GM21526 (cell line): ENCODE data around the gene NAA25.
"Not testable (repeated sequence)": the region's sequence is repeated elsewhere in the genome, so short reads cannot be mapped to it uniquely, and the experiment has no call there.

Experiments used
- ATAC-seq: cut with Tn5 transposase; IDR thresholded peaks from one replicate; pipeline ENCODE4 v1.9.1; 2021; ENCODE audit warnings: moderate library complexity; ENCODE audit not compliant: unreplicated experiment, low FRiP score

NAA25 gene

GRCh38 chr12:112011685-112012084 is 96.9 kb downstream of the NAA25 start:
- ATAC-seq, result no peak

- ATAC-seq, result no peak
Measured at GRCh38 chr12:112010415-112011344, 97.9 kb downstream of the NAA25 start.

GRCh38 chr12:112009596-112009995 is 99.0 kb downstream of the NAA25 start:
- ATAC-seq, result not testable (repeated sequence)

- ATAC-seq, result no peak
Measured at GRCh38 chr12:112008918-112009317, 99.7 kb downstream of the NAA25 start.

GRCh38 chr12:112007945-112008344 is 100.6 kb downstream of the NAA25 start:
- no peak for ATAC-seq

GRCh38 chr12:112005419-112006395 is 102.9 kb downstream of the NAA25 start:
- ATAC-seq, result no peak

- no peak for ATAC-seq
Measured at GRCh38 chr12:112004041-112004440, 104.5 kb downstream of the NAA25 start.

- no peak for ATAC-seq
Measured at GRCh38 chr12:112001576-112001975, 107.0 kb downstream of the NAA25 start.

- ATAC-seq, result no peak
Measured at GRCh38 chr12:112000820-112001219, 107.8 kb downstream of the NAA25 start.

- not testable (repeated sequence) for ATAC-seq
Measured at GRCh38 chr12:111999129-111999528, 109.5 kb downstream of the NAA25 start.

GRCh38 chr12:111998015-111998414 is 110.6 kb downstream of the NAA25 start:
- no peak for ATAC-seq

GRCh38 chr12:111997300-111997699 is 111.3 kb downstream of the NAA25 start:
- ATAC-seq, result no peak

GRCh38 chr12:111995782-111996480 is 112.7 kb downstream of the NAA25 start:
- ATAC-seq, result no peak

GRCh38 chr12:111994211-111995111 is 114.1 kb downstream of the NAA25 start:
- not testable (repeated sequence) for ATAC-seq

GRCh38 chr12:111993292-111994150 is 115.1 kb downstream of the NAA25 start:
- ATAC-seq, result no peak

GRCh38 chr12:111992464-111992863 is 116.1 kb downstream of the NAA25 start:
- no peak for ATAC-seq

- no peak for ATAC-seq
Measured at GRCh38 chr12:111991946-111992345, 116.6 kb downstream of the NAA25 start.

- ATAC-seq, result no peak
Measured at GRCh38 chr12:111991535-111991934, 117.0 kb downstream of the NAA25 start.

GRCh38 chr12:111984820-111985219 is 123.8 kb downstream of the NAA25 start:
- ATAC-seq, result no peak
